Stimulated activated CD8-positive, alpha-beta memory T cell treated with anti-CD3 and anti-CD28 coated beads, Interleukin-15, amount 100 ng/mL, for 24 hours (primary cell): ENCODE measurements around the gene ARHGDIB.

Experiments
- DNase-seq: peaks from one replicate; pipeline ENCODE4 v3.0.0-alpha.2; 2020; ENCODE audit warnings: low read depth

Gene ARHGDIB

DNA sequence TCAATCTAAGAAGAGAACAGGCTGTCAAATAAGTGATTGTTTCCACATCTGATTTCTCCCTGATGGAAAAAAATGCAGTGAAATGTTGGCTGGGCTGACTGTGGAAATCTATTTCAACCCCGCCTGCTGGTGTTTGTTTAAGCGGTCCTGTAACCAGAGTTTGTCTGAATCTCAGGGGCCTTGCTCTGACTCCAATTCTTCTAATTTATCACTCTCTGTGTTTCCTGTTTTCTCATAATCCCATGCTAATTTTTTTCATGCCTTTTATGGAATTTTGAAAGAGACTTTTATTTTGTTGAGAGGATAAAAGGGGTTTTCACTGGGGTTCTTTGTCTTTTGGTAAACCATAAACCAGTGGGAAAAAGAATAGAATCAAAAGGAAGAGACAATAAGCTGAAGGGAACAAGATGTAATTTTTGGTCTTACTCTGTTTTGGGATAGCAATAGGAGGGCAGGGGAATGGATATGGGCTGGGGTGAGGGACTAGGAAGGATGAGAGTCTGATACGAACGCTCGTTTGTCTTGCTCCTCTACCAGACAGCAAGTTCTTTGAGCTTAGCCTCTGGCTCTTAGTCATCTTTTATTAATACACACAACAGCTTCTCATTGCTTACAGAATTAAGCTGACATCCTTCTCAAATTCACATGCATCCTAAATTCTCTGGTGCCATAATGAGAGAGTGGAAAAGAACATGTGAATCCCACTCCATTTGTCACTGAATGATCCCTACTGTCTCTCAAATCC, 67.7 kb downstream of the ARHGDIB start:
- DNase-seq: no peak

DNA sequence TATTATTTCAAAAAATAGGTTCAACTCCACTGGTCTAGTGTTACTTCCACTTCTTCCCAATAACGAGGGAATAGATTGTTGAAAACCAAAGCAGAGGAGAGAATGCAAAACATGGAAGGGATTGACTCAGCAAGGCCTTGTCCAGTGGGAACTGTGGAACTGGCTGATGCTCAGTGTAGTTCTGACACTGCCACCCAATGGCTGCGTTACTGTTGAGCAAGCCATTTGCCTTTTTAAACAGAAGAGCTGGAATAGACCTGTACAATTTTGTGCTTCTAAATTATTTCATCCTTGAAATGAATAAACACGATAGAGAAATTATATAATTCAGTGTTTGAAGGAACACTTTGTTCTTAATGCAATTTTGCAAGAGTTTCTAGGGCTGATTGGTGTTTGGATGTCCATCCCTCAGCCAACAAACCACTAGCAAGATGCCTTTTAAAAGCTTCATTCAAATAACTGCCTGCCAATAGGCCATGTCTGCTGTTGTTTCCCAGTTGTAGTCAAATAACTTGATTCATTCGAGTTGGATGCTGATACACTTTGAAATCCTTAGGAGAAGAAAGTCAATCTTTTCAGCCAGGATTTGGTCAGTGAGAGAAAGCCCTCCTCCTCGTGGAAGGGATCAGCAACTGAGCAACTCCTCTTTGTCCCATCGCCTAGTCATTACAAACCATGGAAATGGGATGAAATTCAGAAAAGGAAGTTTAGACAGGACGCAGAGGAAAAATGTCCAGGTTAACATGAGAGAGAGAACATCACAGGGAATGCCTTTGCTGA, 68.5 kb downstream of the ARHGDIB start:
- no peak for DNase-seq
